ENCODE results near the gene IKBKE.

The IKBKE gene

GRCh38 chr1:206455289-206455665 lies 15.0 kb upstream of the IKBKE start:
- no peak for DNase-seq (ENCODE audit: low read depth in 2 of 2)

- no peak for DNase-seq (ENCODE audit: low read depth in 2 of 2)
Observed at GRCh38 chr1:206455666-206456344, 14.5 kb upstream of the IKBKE start.

- no peak for DNase-seq (ENCODE audit: low read depth in 2 of 2)
Observed at GRCh38 chr1:206456577-206457370, 13.5 kb upstream of the IKBKE start.

GRCh38 chr1:206457408-206458120 lies 12.7 kb upstream of the IKBKE start:
- DNase-seq (ENCODE audit: low read depth in 2 of 2): no peak

GRCh38 chr1:206459703-206460102 lies 10.6 kb upstream of the IKBKE start:
- DNase-seq (ENCODE audit: low read depth in 2 of 2): no peak

- DNase-seq (ENCODE audit: low read depth in 2 of 2): no peak
Observed at GRCh38 chr1:206460836-206461426, 9.3 kb upstream of the IKBKE start.

GRCh38 chr1:206461602-206462455 lies 8.4 kb upstream of the IKBKE start:
- DNase-seq (ENCODE audit: low read depth in 2 of 2): no peak

GRCh38 chr1:206463137-206463536 lies 7.1 kb upstream of the IKBKE start:
- DNase-seq (ENCODE audit: low read depth in 2 of 2): no peak

- DNase-seq (ENCODE audit: low read depth in 2 of 2): no peak
Observed at GRCh38 chr1:206463911-206464310, 6.4 kb upstream of the IKBKE start.

GRCh38 chr1:206464456-206464964 lies 5.8 kb upstream of the IKBKE start:
- DNase-seq (ENCODE audit: low read depth in 2 of 2): peak in 1 of 2 experiments; percentile 55

- no peak for DNase-seq (ENCODE audit: low read depth in 2 of 2)
Observed at GRCh38 chr1:206465951-206466350, 4.3 kb upstream of the IKBKE start.

GRCh38 chr1:206466840-206467649 lies 3.2 kb upstream of the IKBKE start:
- no peak for DNase-seq (ENCODE audit: low read depth in 2 of 2)

GRCh38 chr1:206467915-206468314 lies 2.4 kb upstream of the IKBKE start:
- no peak for DNase-seq (ENCODE audit: low read depth in 2 of 2)

- no peak for DNase-seq (ENCODE audit: low read depth in 2 of 2)
Observed at GRCh38 chr1:206468571-206468970, 1.7 kb upstream of the IKBKE start.

- DNase-seq (ENCODE audit: low read depth in 2 of 2): no peak
Observed at GRCh38 chr1:206469411-206469932, 804 bp upstream of the IKBKE start.

GRCh38 chr1:206470692-206471414 lies 577 bp downstream of the IKBKE start:
- DNase-seq (ENCODE audit: low read depth in 2 of 2): no peak

- DNase-seq (ENCODE audit: low read depth in 2 of 2): no peak
Observed at GRCh38 chr1:206471415-206471801, 1.1 kb downstream of the IKBKE start.

GRCh38 chr1:206472024-206472423 lies 1.7 kb downstream of the IKBKE start:
- DNase-seq (ENCODE audit: low read depth in 2 of 2): no peak

GRCh38 chr1:206472454-206472853 lies 2.2 kb downstream of the IKBKE start:
- no peak for DNase-seq (ENCODE audit: low read depth in 2 of 2)

Data from fibroblast of skin of left biceps (primary cell).